ENCODE results near the gene ZNF579. TPM values are rescaled to one million over a fixed set of nuclear protein-coding genes. Genes with fewer than 3 reads are reported as not detected.

ZNF579 gene
- total and polyA plus RNA-seq, 7 experiments from 2014 or later: 0.50 to 11.0 (median 6.1) TPM

GRCh38 chr19:55623561-55623960 is 42.9 kb upstream of the ZNF579 start:
- Mint-ChIP-seq H3K27me3 (peaks cover 0 to 14% (median 0%) of the 10 kb centered on the region in 5 donors), H3K27ac (peak overlapping the region; percentile 89 to 99 (median 98)), H3K4me1 (peaks cover 28 to 66% (median 60%) of the 10 kb centered on the region in 7 donors), H3K9me3 (peaks cover 0 to 2% (median 0%) of the 10 kb centered on the region in 11 donors), H3K36me3 (peaks cover 0 to 10% (median 5%) of the 10 kb centered on the region in 5 donors), H3K4me3 (peak overlapping the region in 8 of 10 donors; percentile 78 to 96 (median 92))
- ATAC-seq: no peak
- POLR2A ChIA-PET: interaction anchor here (0.7 to 6.9 kb wide), 11 partner anchors 13 to 239 kb away, joined by 3 to 98 read pairs (median 7); partner anchors contain the start of genes FIZ1, TMEM238, U2AF2 and ZNF524
- peak overlapping the region; percentile 100 for H3K27ac ChIP-seq (ENCODE audit: low read depth, low read length)
- no peak overlapping the region for H3K4me3 ChIP-seq (ENCODE audit: low read length)
- intact Hi-C loops (cut with micrococcal nuclease): loop anchor here (10.0 kb wide), 2 partner anchors 459 to 1159 kb away; partner anchors contain the start of genes DNAAF3 (in 1 of the 2) and LENG9 (in 1 of the 2)
- CTCF ChIA-PET: interaction anchor here (1.3 to 3.0 kb wide), 4 partner anchors 9 to 156 kb away, joined by 3 to 8 read pairs (median 8); partner anchors contain the start of gene ZNF865
- no peaks in the 10 kb centered on the region for H3K9me3 ChIP-seq (ENCODE audit: control insufficient read depth in 2 of 3, low read length in 3 of 3)
- peaks cover 27 to 46% of the 10 kb centered on the region in 2 donors for H3K4me1 ChIP-seq (ENCODE audit: control insufficient read depth in 2 of 2, insufficient read depth in 2 of 2, low read length in 2 of 2)
- H3K36me3 ChIP-seq (ENCODE audit: control insufficient read depth in 2 of 3, insufficient read depth in 3 of 3, low read length in 3 of 3): peaks cover 0 to 7% (median 0%) of the 10 kb centered on the region in 3 experiments
- no peak for DNase-seq
- no peaks in the 10 kb centered on the region for H3K27me3 ChIP-seq (ENCODE audit: control insufficient read depth in 2 of 2, insufficient read depth in 2 of 2, low read length in 2 of 2)

- H3K36me3 Mint-ChIP-seq: peaks cover 0 to 10% (median 5%) of the 10 kb centered on the region in 5 donors
Measured at GRCh38 chr19:55623130-55623529, 42.5 kb upstream of the ZNF579 start.

GRCh38 chr19:55622242-55622969 is 41.8 kb upstream of the ZNF579 start:
- Mint-ChIP-seq H3K4me1 (peaks cover 31 to 61% (median 56%) of the 10 kb centered on the region in 7 donors), H3K27ac (no peak overlapping the region), H3K27me3 (peaks cover 0 to 8% (median 0%) of the 10 kb centered on the region in 5 donors), H3K9me3 (peaks cover 0 to 2% (median 0%) of the 10 kb centered on the region in 11 donors), H3K4me3 (peak overlapping the region in 1 of 10 donors; percentile 34), H3K36me3 (peaks cover 0 to 10% (median 6%) of the 10 kb centered on the region in 5 donors)
- Histone ChIP-seq H3K27ac (ENCODE audit: low read depth, low read length) (no peak overlapping the region), H3K27me3 (ENCODE audit: control insufficient read depth in 2 of 2, insufficient read depth in 2 of 2, low read length in 2 of 2) (no peaks in the 10 kb centered on the region), H3K9me3 (ENCODE audit: control insufficient read depth in 2 of 3, low read length in 3 of 3) (no peaks in the 10 kb centered on the region), H3K36me3 (ENCODE audit: control insufficient read depth in 2 of 3, insufficient read depth in 3 of 3, low read length in 3 of 3) (peaks cover 0 to 11% (median 1%) of the 10 kb centered on the region in 3 experiments), H3K4me3 (ENCODE audit: low read length) (no peak overlapping the region), H3K4me1 (ENCODE audit: control insufficient read depth in 2 of 2, insufficient read depth in 2 of 2, low read length in 2 of 2) (peaks cover 27 to 46% of the 10 kb centered on the region in 2 donors)
- no peak for DNase-seq
- intact Hi-C loops (cut with micrococcal nuclease): loop anchor here (10.0 kb wide), 2 partner anchors 458 to 1158 kb away; partner anchors contain the start of genes DNAAF3 (in 1 of the 2) and LENG9 (in 1 of the 2)
- CTCF ChIA-PET: interaction anchor here (0.9 to 3.0 kb wide), 3 partner anchors 8 to 16 kb away, joined by 7 to 8 read pairs (median 8); partner anchors contain the start of gene ZNF865
- ATAC-seq: no peak
- POLR2A ChIA-PET: interaction anchor here (2.2 to 6.9 kb wide), 3 partner anchors 14 to 20 kb away, joined by 12 to 98 read pairs (median 76); partner anchors contain the start of genes ZNF580, ZNF581 and ZNF865

More at GRCh38 chr19:55623130-55623529, 42.5 kb upstream of the ZNF579 start:
- Histone ChIP-seq H3K4me1 (ENCODE audit: control insufficient read depth in 2 of 2, insufficient read depth in 2 of 2, low read length in 2 of 2) (peaks cover 27 to 46% of the 10 kb centered on the region in 2 donors), H3K27ac (ENCODE audit: low read depth, low read length) (peak overlapping the region; percentile 100), H3K27me3 (ENCODE audit: control insufficient read depth in 2 of 2, insufficient read depth in 2 of 2, low read length in 2 of 2) (no peaks in the 10 kb centered on the region), H3K9me3 (ENCODE audit: control insufficient read depth in 2 of 3, low read length in 3 of 3) (no peaks in the 10 kb centered on the region), H3K4me3 (ENCODE audit: low read length) (no peak overlapping the region), H3K36me3 (ENCODE audit: control insufficient read depth in 2 of 3, insufficient read depth in 3 of 3, low read length in 3 of 3) (peaks cover 0 to 7% (median 0%) of the 10 kb centered on the region in 3 experiments)
- peak overlapping the region in 5 of 10 donors; percentile 14 to 92 (median 42) for H3K4me3 Mint-ChIP-seq
- CTCF ChIA-PET: interaction anchor here (1.6 to 3.0 kb wide), 2 partner anchors 10 to 17 kb away, joined by 8 read pairs; partner anchors contain the start of gene ZNF865
- H3K9me3 Mint-ChIP-seq: peaks cover 0 to 2% (median 0%) of the 10 kb centered on the region in 11 donors
- DNase-seq (no peak), ATAC-seq (no peak)
- H3K4me1 Mint-ChIP-seq: peaks cover 31 to 65% (median 59%) of the 10 kb centered on the region in 7 donors
- H3K27me3 Mint-ChIP-seq: peaks cover 0 to 11% (median 0%) of the 10 kb centered on the region in 5 donors
- peak overlapping the region in 7 of 9 donors; percentile 89 to 99 (median 97) for H3K27ac Mint-ChIP-seq
- POLR2A ChIA-PET: interaction anchor here (0.7 to 6.9 kb wide), 5 partner anchors 13 to 31 kb away, joined by 3 to 98 read pairs (median 12); partner anchors contain the start of genes U2AF2, ZNF580, ZNF581 and ZNF865
- intact Hi-C loops (cut with micrococcal nuclease): loop anchor here (10.0 kb wide), 2 partner anchors 458 to 1158 kb away; partner anchors contain the start of genes DNAAF3 (in 1 of the 2) and LENG9 (in 1 of the 2)

- intact Hi-C loops (cut with micrococcal nuclease): loop anchor here (10.0 kb wide), 2 partner anchors 457 to 1157 kb away; partner anchors contain the start of genes DNAAF3 (in 1 of the 2) and LENG9 (in 1 of the 2)
- Histone ChIP-seq H3K36me3 (ENCODE audit: control insufficient read depth in 2 of 3, insufficient read depth in 3 of 3, low read length in 3 of 3) (peaks cover 0 to 15% (median 4%) of the 10 kb centered on the region in 3 experiments), H3K4me1 (ENCODE audit: control insufficient read depth in 2 of 2, insufficient read depth in 2 of 2, low read length in 2 of 2) (peaks cover 22 to 41% of the 10 kb centered on the region in 2 donors), H3K27me3 (ENCODE audit: control insufficient read depth in 2 of 2, insufficient read depth in 2 of 2, low read length in 2 of 2) (no peaks in the 10 kb centered on the region), H3K27ac (ENCODE audit: low read depth, low read length) (no peak overlapping the region), H3K4me3 (ENCODE audit: low read length) (no peak overlapping the region), H3K9me3 (ENCODE audit: control insufficient read depth in 2 of 3, low read length in 3 of 3) (no peaks in the 10 kb centered on the region)
- no peak for DNase-seq
- no peak for ATAC-seq
- ChIA-PET CTCF (interaction anchor here (0.7 to 0.9 kb wide), 2 partner anchors 9 to 19 kb away, joined by 3 to 7 read pairs; no protein-coding TSS in a partner anchor), POLR2A (interaction anchor here (6.3 kb wide), 1 partner anchor 15 kb away, joined by 76 read pairs; the partner anchor contains the start of gene ZNF865)
- peaks cover 0 to 2% (median 0%) of the 10 kb centered on the region in 11 donors for H3K9me3 Mint-ChIP-seq
- no peak overlapping the region for H3K27ac Mint-ChIP-seq
- H3K36me3 Mint-ChIP-seq: peaks cover 0 to 11% (median 9%) of the 10 kb centered on the region in 5 donors
- H3K27me3 Mint-ChIP-seq: peaks cover 0 to 2% (median 0%) of the 10 kb centered on the region in 5 donors
- peaks cover 28 to 57% (median 50%) of the 10 kb centered on the region in 7 donors for H3K4me1 Mint-ChIP-seq
- H3K4me3 Mint-ChIP-seq: no peak overlapping the region
Measured at GRCh38 chr19:55621673-55622231, 41.1 kb upstream of the ZNF579 start.

- Mint-ChIP-seq H3K4me3 (peak overlapping the region in 1 of 10 donors; percentile 4), H3K36me3 (peaks cover 0 to 13% (median 10%) of the 10 kb centered on the region in 5 donors), H3K4me1 (peaks cover 23 to 52% (median 45%) of the 10 kb centered on the region in 7 donors), H3K9me3 (peaks cover 0 to 2% (median 0%) of the 10 kb centered on the region in 11 donors), H3K27me3 (peaks cover 0 to under 1% (median 0%) of the 10 kb centered on the region in 5 donors), H3K27ac (peak overlapping the region in 3 of 9 donors; percentile 21 to 83 (median 36))
- Histone ChIP-seq H3K4me3 (ENCODE audit: low read length) (no peak overlapping the region), H3K9me3 (ENCODE audit: control insufficient read depth in 2 of 3, low read length in 3 of 3) (no peaks in the 10 kb centered on the region), H3K4me1 (ENCODE audit: control insufficient read depth in 2 of 2, insufficient read depth in 2 of 2, low read length in 2 of 2) (peaks cover 17 to 37% of the 10 kb centered on the region in 2 donors), H3K36me3 (ENCODE audit: control insufficient read depth in 2 of 3, insufficient read depth in 3 of 3, low read length in 3 of 3) (peaks cover 0 to 20% (median 4%) of the 10 kb centered on the region in 3 experiments), H3K27ac (ENCODE audit: low read depth, low read length) (no peak overlapping the region), H3K27me3 (ENCODE audit: control insufficient read depth in 2 of 2, insufficient read depth in 2 of 2, low read length in 2 of 2) (no peaks in the 10 kb centered on the region)
- no peak for DNase-seq
- intact Hi-C loops (cut with micrococcal nuclease): loop anchor here (10.0 kb wide), 2 partner anchors 456 to 1156 kb away; partner anchors contain the start of genes DNAAF3 (in 1 of the 2) and LENG9 (in 1 of the 2)
- ChIA-PET POLR2A (interaction anchor here (0.6 to 2.0 kb wide), 3 partner anchors 15 to 365 kb away, joined by 3 to 8 read pairs (median 6); partner anchors contain the start of genes FIZ1 and ZNF865), CTCF (interaction anchor here (0.7 kb wide), 1 partner anchor 19 kb away, joined by 3 read pairs; no protein-coding TSS in a partner anchor)
- ATAC-seq: no peak
Measured at GRCh38 chr19:55621205-55621672, 40.6 kb upstream of the ZNF579 start.
